Mesothelial cell of epicardium (in vitro differentiated cells): ENCODE measurements around the gene ZNF618. TPM values are rescaled to one million over a fixed set of nuclear protein-coding genes. Genes with fewer than 3 reads are reported as not detected.

ENCODE experiments used
- DNase-seq, 2 experiments: peaks; one replicate each; pipeline ENCODE4 v3.0.0; 2021; ENCODE audit warnings: low spot score in 2 of 2; ENCODE audit not compliant: unreplicated experiment in 2 of 2
- H3K27ac Mint-ChIP-seq: 2 replicates; pipeline ENCODE4 v1.8.0; 2021; ENCODE audit warnings: mixed read lengths
- H3K27me3 Mint-ChIP-seq: 2 replicates; pipeline ENCODE4 v1.8.0; 2021; ENCODE audit warnings: low read depth, mixed read lengths
- H3K36me3 Mint-ChIP-seq: 2 replicates; pipeline ENCODE4 v1.8.0; 2021; ENCODE audit warnings: mixed read lengths
- H3K4me1 Mint-ChIP-seq: 2 replicates; pipeline ENCODE4 v1.8.0; 2021; ENCODE audit warnings: mixed read lengths
- H3K4me3 Mint-ChIP-seq: 2 replicates; pipeline ENCODE4 v1.8.0; 2021; ENCODE audit warnings: mild to moderate bottlenecking, moderate library complexity, mixed read lengths
- H3K9me3 Mint-ChIP-seq: 2 replicates; pipeline ENCODE4 v1.8.0; 2021; ENCODE audit warnings: mixed read lengths
- CTCF ChIP-seq: fragments of 200-600 bp; sonication (generic); IDR thresholded peaks from one replicate; pipeline ENCODE4 v1.5.0; 2021; ENCODE audit warnings: antibody characterized with exemption; ENCODE audit not compliant: unreplicated experiment
- total RNA-seq: library from RNA; stranded (reverse); gene quantifications from 3 replicates; pipeline ENCODE4 v1.2.1, GENCODE V29; 2021

The ZNF618 gene
- total RNA-seq, 1 donor from 2014 or later: 78.9 TPM

GRCh38 chr9:113952676-113953075 lies 76.6 kb downstream of the ZNF618 start:
- Mint-ChIP-seq H3K9me3 (no peaks in the 10 kb centered on the region), H3K4me1 (peaks cover 35% of the 10 kb centered on the region), H3K4me3 (no peak overlapping the region), H3K36me3 (peaks cover 1% of the 10 kb centered on the region), H3K27me3 (no peaks in the 10 kb centered on the region), H3K27ac (no peak overlapping the region)
- DNase-seq: no peak
- no peak for TF ChIP-seq CTCF

GRCh38 chr9:113953531-113953930 lies 77.4 kb downstream of the ZNF618 start:
- no peak for DNase-seq
- H3K27me3 Mint-ChIP-seq: no peaks in the 10 kb centered on the region
- peaks cover 1% of the 10 kb centered on the region for H3K36me3 Mint-ChIP-seq
- no peak overlapping the region for H3K4me3 Mint-ChIP-seq
- peaks cover 43% of the 10 kb centered on the region for H3K4me1 Mint-ChIP-seq
- peak overlapping the region; percentile 45 for H3K27ac Mint-ChIP-seq
- H3K9me3 Mint-ChIP-seq: no peaks in the 10 kb centered on the region
- TF ChIP-seq CTCF: no peak

- Mint-ChIP-seq H3K4me3 (no peak overlapping the region), H3K36me3 (no peaks in the 10 kb centered on the region), H3K27ac (peak overlapping the region; percentile 62), H3K4me1 (peaks cover 47% of the 10 kb centered on the region), H3K9me3 (no peaks in the 10 kb centered on the region), H3K27me3 (no peaks in the 10 kb centered on the region)
- no peak for DNase-seq
- TF ChIP-seq CTCF: no peak
Measured at GRCh38 chr9:113954591-113954990, 78.5 kb downstream of the ZNF618 start.

- H3K27ac Mint-ChIP-seq: peak overlapping the region; percentile 86
- TF ChIP-seq CTCF: no peak
- no peak for DNase-seq
- H3K36me3 Mint-ChIP-seq: peaks cover 3% of the 10 kb centered on the region
- H3K9me3 Mint-ChIP-seq: no peaks in the 10 kb centered on the region
- no peaks in the 10 kb centered on the region for H3K27me3 Mint-ChIP-seq
- peaks cover 51% of the 10 kb centered on the region for H3K4me1 Mint-ChIP-seq
- no peak overlapping the region for H3K4me3 Mint-ChIP-seq
Measured at GRCh38 chr9:113955076-113955752, 79.1 kb downstream of the ZNF618 start.

GRCh38 chr9:113956901-113957300 lies 80.8 kb downstream of the ZNF618 start:
- Mint-ChIP-seq H3K9me3 (no peaks in the 10 kb centered on the region), H3K27me3 (no peaks in the 10 kb centered on the region), H3K36me3 (peaks cover 9% of the 10 kb centered on the region), H3K4me3 (no peak overlapping the region), H3K27ac (peak overlapping the region; percentile 91), H3K4me1 (peaks cover 64% of the 10 kb centered on the region)
- no peak for TF ChIP-seq CTCF
- DNase-seq: no peak

GRCh38 chr9:113957351-113957750 lies 81.2 kb downstream of the ZNF618 start:
- Mint-ChIP-seq H3K4me3 (no peak overlapping the region), H3K9me3 (no peaks in the 10 kb centered on the region), H3K4me1 (peaks cover 69% of the 10 kb centered on the region), H3K36me3 (peaks cover 9% of the 10 kb centered on the region), H3K27me3 (no peaks in the 10 kb centered on the region), H3K27ac (peak overlapping the region; percentile 91)
- TF ChIP-seq CTCF: no peak
- DNase-seq: no peak
